IMR-90 (cell line): ENCODE measurements around the gene PALLD. TPM values are rescaled to one million over a fixed set of nuclear protein-coding genes. Genes with fewer than 3 reads are reported as not detected.

Experiments
- ATAC-seq: fragments of 200-7000 bp; cut with Tn5 transposase; 2 replicates; pipeline ENCODE4 v1.9.1; 2020; ENCODE audit warnings: low read depth, mild to moderate bottlenecking, moderate library complexity
- BruUV-seq: library from RNA; stranded (reverse); fragments of 400-500 nt; replicated peaks from 2 replicates; lab custom pipeline; 2021; lab: Mats Ljungman, UMichigan
- CTCF ChIA-PET: fragments of 300-600 bp; formaldehyde crosslinking; extraction: SDS; loops from one replicate; lab custom pipeline; 2021; ENCODE audit warnings: antibody characterized with exemption; lab: Yijun Ruan, JAX
- POLR2A ChIA-PET: fragments of 300-600 bp; sonication (Branson Sonifier 250); formaldehyde crosslinking; loops from one replicate; lab custom pipeline; 2022; ENCODE audit warnings: antibody characterized with exemption; ENCODE audit not compliant: unreplicated experiment; lab: Charles Lee
- DNase-seq: peaks from one replicate; pipeline ENCODE4 v3.0.0; 2013
- H2AFZ ChIP-seq: replicated peaks from 2 replicates; pipeline ENCODE3; 2013; ENCODE audit warnings: low read length, mild to moderate bottlenecking; ENCODE audit not compliant: poor library complexity
- H2AK5ac ChIP-seq: 2 replicates; pipeline ENCODE4 v1.6.1; 2013; ENCODE audit warnings: low read depth, low read length, inconsistent platforms
- H2AK9ac ChIP-seq: replicated peaks from 2 replicates; pipeline ENCODE3; 2013; ENCODE audit warnings: mild to moderate bottlenecking, low read depth, low read length, moderate library complexity; ENCODE audit not compliant: poor library complexity
- H2BK120ac ChIP-seq: 2 replicates; pipeline ENCODE4 v1.6.1; 2013; ENCODE audit warnings: low read depth, low read length, inconsistent platforms
- H2BK15ac ChIP-seq: 3 replicates; pipeline ENCODE4 v1.6.1; 2013; ENCODE audit warnings: low read depth, low read length, inconsistent platforms
- H2BK20ac ChIP-seq: 2 replicates; pipeline ENCODE4 v1.6.1; 2013; ENCODE audit warnings: low read depth, mild to moderate bottlenecking, inconsistent platforms, low read length, moderate library complexity
- H2BK5ac ChIP-seq: 2 replicates; pipeline ENCODE4 v1.6.1; 2013; ENCODE audit warnings: mild to moderate bottlenecking, low read depth, low read length, inconsistent platforms; ENCODE audit not compliant: poor library complexity, severe bottlenecking
- H3K14ac ChIP-seq: replicated peaks from 2 replicates; pipeline ENCODE4 v1.6.1; 2013; ENCODE audit warnings: low read depth, low read length, inconsistent platforms
- H3K18ac ChIP-seq: 2 replicates; pipeline ENCODE4 v1.6.1; 2013; ENCODE audit warnings: low read depth, low read length, control low read depth
- H3K23ac ChIP-seq: 2 replicates; pipeline ENCODE4 v1.6.1; 2013; ENCODE audit warnings: low read depth, low read length, inconsistent platforms
- H3K27ac ChIP-seq: 2 replicates; pipeline ENCODE4 v1.5.1; 2013; ENCODE audit warnings: mild to moderate bottlenecking, control low read depth, low read length; ENCODE audit not compliant: insufficient read depth
- H3K27me3 ChIP-seq: 2 replicates; pipeline ENCODE4 v1.6.1; 2013; ENCODE audit warnings: low read length; ENCODE audit not compliant: control insufficient read depth, insufficient read depth
- H3K36me3 ChIP-seq: 2 replicates; pipeline ENCODE4 v1.6.1; 2013; ENCODE audit warnings: low read length, mixed read lengths; ENCODE audit not compliant: control insufficient read depth, insufficient read depth
- H3K4ac ChIP-seq: 2 replicates; pipeline ENCODE4 v1.6.1; 2013; ENCODE audit warnings: low read depth, low read length, inconsistent platforms
- H3K4me1 ChIP-seq: 2 replicates; pipeline ENCODE4 v1.6.1; 2013; ENCODE audit warnings: low read length, mixed read lengths; ENCODE audit not compliant: control insufficient read depth, insufficient read depth
- H3K4me2 ChIP-seq: 2 replicates; pipeline ENCODE4 v1.6.1; 2013; ENCODE audit warnings: low read depth, mild to moderate bottlenecking, control low read depth, low read length, moderate library complexity
- H3K4me3 ChIP-seq: 2 replicates; pipeline ENCODE4 v1.5.1; 2013; ENCODE audit warnings: low read depth, mild to moderate bottlenecking, control low read depth, low read length, moderate library complexity; ENCODE audit not compliant: insufficient read depth
- H3K56ac ChIP-seq: 2 replicates; pipeline ENCODE4 v1.6.1; 2013; ENCODE audit warnings: low read length, inconsistent platforms; ENCODE audit not compliant: insufficient read depth; ENCODE audit errors: extremely low read depth
- H3K79me1 ChIP-seq, 2 experiments: 2 replicates each; pipeline ENCODE4 v1.6.1; 2013; ENCODE audit warnings: low read length in 2 of 2, inconsistent platforms in 1 of 2, low read depth in 1 of 2
- H3K9ac ChIP-seq: 2 replicates; pipeline ENCODE4 v1.6.1; 2013; ENCODE audit warnings: low read depth, low read length, control low read depth
- H3K9me1 ChIP-seq: 2 replicates; pipeline ENCODE4 v1.6.1; 2013; ENCODE audit warnings: low read length, inconsistent platforms; ENCODE audit not compliant: insufficient read depth
- H3K9me3 ChIP-seq: 2 replicates; pipeline ENCODE4 v1.6.1; 2013; ENCODE audit warnings: low read length; ENCODE audit not compliant: control insufficient read depth, insufficient read depth
- H4K20me1 ChIP-seq: 2 replicates; pipeline ENCODE4 v1.6.1; 2013; ENCODE audit warnings: low read length, inconsistent platforms; ENCODE audit not compliant: insufficient read depth
- H4K5ac ChIP-seq: 2 replicates; pipeline ENCODE4 v1.6.1; 2013; ENCODE audit warnings: mild to moderate bottlenecking, low read depth, low read length, control low read depth
- H4K8ac ChIP-seq, 2 experiments: 2 replicates each; pipeline ENCODE4 v1.6.1; 2013; ENCODE audit warnings: low read depth in 2 of 2, low read length in 2 of 2, control low read depth in 1 of 2, inconsistent platforms in 1 of 2
- H4K91ac ChIP-seq: 2 replicates; pipeline ENCODE4 v1.6.1; 2013; ENCODE audit warnings: low read depth, low read length, inconsistent platforms; ENCODE audit not compliant: insufficient read depth
- BHLHE40 ChIP-seq: fragments of 150-350 bp; IDR thresholded peaks from 2 replicates; pipeline ENCODE4 v1.6.1; 2016; ENCODE audit warnings: mild to moderate bottlenecking, low read depth, low read length
- CEBPB ChIP-seq: IDR thresholded peaks from 2 replicates; pipeline ENCODE4 v1.6.1; 2012; ENCODE audit warnings: low read depth, low read length, improper control_type of control experiment
- RFX5 ChIP-seq: IDR thresholded peaks from 2 replicates; pipeline ENCODE4 v1.8.0; 2012; ENCODE audit warnings: low read depth, mild to moderate bottlenecking, low read length, moderate library complexity
- WGBS, 2 experiments: methylation state at CpG; one replicate each; pipeline versions ENCODE4 v1.1.5 to v1.1.7; 2013; ENCODE audit warnings: missing lambda C conversion rate in 2 of 2; ENCODE audit not compliant: insufficient read length in 1 of 2; ENCODE audit errors: extremely low coverage in 2 of 2; 5-methylcytosine and 5-hydroxymethylcytosine counted together
- dilution Hi-C: fragments of 300-500 bp; cut with HindIII; formaldehyde crosslinking; loops from one replicate; pipeline ENCODE4 v1.14.3; 2018; ENCODE audit warnings: low sequenced_read_pairs; ENCODE audit not compliant: unreplicated experiment
- in situ Hi-C: fragments of 300-500 bp; cut with MboI; formaldehyde crosslinking; loops from 3 replicates; pipeline ENCODE4 v1.14.3; 2019; ENCODE audit warnings: low sequenced_read_pairs, inconsistent platforms, mixed read lengths
- intact Hi-C: fragments of 100-400 bp; cut with micrococcal nuclease; formaldehyde crosslinking; loops from 2 replicates; pipeline ENCODE4 v1.10.0; 2022
- polyA plus RNA-seq, 3 experiments: library from polyadenylated mRNA; depleted of rRNA; stranded (reverse); fragments of >200 nt; gene quantifications; 2 replicates each; pipeline ENCODE4 v1.2.3, GENCODE V29; 2012; ENCODE audit warnings: low replicate concordance in 1 of 3
- total RNA-seq: library from RNA; depleted of rRNA; stranded (reverse); fragments of >200 nt; gene quantifications from 2 replicates; pipeline ENCODE4 v1.2.3, GENCODE V29; 2012
- TF ChIP-seq, protein P1 (sequence below): fragments of 150-350 bp; IDR thresholded peaks from 2 replicates; pipeline ENCODE4 v1.6.1; 2017; ENCODE audit warnings: mild to moderate bottlenecking, antibody characterized with exemption, low read length, low read depth

The PALLD gene
- total and polyA plus RNA-seq, 2 of the 4 experiments (the other 2 are of a cell fraction), result 91.0 to 91.9 TPM

DNA sequence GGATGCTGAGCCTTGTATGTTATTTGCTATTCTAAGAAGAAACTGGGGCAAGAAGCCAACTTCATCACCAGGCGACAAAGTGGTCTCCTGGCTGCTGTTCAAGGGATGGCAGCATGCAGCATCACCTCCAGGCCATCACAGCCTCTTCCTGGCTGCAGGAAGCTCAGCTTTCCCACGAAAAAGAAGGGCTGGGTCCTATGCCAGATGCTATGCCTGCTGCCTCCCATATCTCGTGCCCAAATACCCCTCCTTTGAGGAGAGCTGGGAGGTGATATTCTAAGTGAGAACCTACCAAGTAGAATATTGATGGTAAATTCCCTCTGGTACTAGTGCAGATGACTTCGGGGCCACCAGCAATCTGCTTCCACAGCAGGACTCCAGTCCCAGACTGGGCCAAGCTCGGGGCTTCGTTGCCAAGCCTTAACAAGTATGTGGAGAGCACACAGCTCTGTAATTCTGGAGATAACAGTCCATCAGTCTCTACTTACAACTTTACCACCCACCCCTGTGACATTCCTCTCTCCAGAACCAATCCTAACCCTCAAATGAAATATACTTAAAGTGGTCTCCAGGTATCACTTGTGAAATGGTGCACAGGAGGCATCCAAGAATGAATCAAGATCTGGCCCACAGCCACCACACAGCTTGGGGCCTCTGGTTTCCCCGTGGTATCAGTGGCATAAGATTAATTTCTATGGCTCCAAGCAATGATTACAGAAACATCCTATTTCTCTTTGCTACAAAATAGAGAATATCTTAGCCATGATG, 149.3 kb downstream of the PALLD start:
- in situ Hi-C loops, result no loop called here
- no peak overlapping the region for H3K27ac ChIP-seq
- H3K4me2 ChIP-seq, result no peak overlapping the region
- no peak for ATAC-seq
- H2BK5ac ChIP-seq, result no peak overlapping the region
- ChIA-PET POLR2A (no interaction called here), CTCF (interaction anchor here (0.8 kb wide), 1 partner anchor 9 kb away, joined by 3 read pairs; no protein-coding TSS in a partner anchor)
- no peak overlapping the region for H2AK5ac ChIP-seq
- H2AFZ ChIP-seq, result no peak overlapping the region
- no peak overlapping the region for H3K9ac ChIP-seq
- dilution Hi-C loops, result no loop called here
- no peak overlapping the region for H2AK9ac ChIP-seq
- H3K4ac ChIP-seq, result no peak overlapping the region
- DNase-seq, result no peak
- H2BK20ac ChIP-seq, result no peak overlapping the region
- no peak overlapping the region for H2BK120ac ChIP-seq
- no peaks in the 10 kb centered on the region for H3K36me3 ChIP-seq
- TF ChIP-seq CEBPB (no peak), RFX5 (no peak), BHLHE40 (no peak)
- TF ChIP-seq, protein P1, sequence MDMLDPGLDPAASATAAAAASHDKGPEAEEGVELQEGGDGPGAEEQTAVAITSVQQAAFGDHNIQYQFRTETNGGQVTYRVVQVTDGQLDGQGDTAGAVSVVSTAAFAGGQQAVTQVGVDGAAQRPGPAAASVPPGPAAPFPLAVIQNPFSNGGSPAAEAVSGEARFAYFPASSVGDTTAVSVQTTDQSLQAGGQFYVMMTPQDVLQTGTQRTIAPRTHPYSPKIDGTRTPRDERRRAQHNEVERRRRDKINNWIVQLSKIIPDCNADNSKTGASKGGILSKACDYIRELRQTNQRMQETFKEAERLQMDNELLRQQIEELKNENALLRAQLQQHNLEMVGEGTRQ, result no peak
- no peaks in the 10 kb centered on the region; a peak in 1 of 4 replicates for H3K79me1 ChIP-seq
- H3K27me3 ChIP-seq, result no peaks in the 10 kb centered on the region
- H4K5ac ChIP-seq, result no peak overlapping the region
- no peaks in the 10 kb centered on the region for H3K9me3 ChIP-seq
- H4K91ac ChIP-seq, result no peak overlapping the region
- no TSS peak for BruUV-seq
- H3K18ac ChIP-seq, result no peak overlapping the region
- no peaks in the 10 kb centered on the region for H4K20me1 ChIP-seq
- no peak overlapping the region for H3K56ac ChIP-seq
- no peak overlapping the region for H3K23ac ChIP-seq
- H3K14ac ChIP-seq, result no peak overlapping the region
- 0 out of 2 replicates have a peak, but pooled peaks cover 2% of the 10 kb centered on the region for H3K4me1 ChIP-seq
- no peak overlapping the region for H2BK15ac ChIP-seq
- WGBS, 2 experiments, result 100% methylated on average over 1 of the region's 7 CpGs; no CpG with 5 or more reads in 1 of the 2 experiments
- peaks cover 4% of the 10 kb centered on the region; the same call in 1 of the 2 replicates for H3K9me1 ChIP-seq
- no peak overlapping the region for H4K8ac ChIP-seq
- no peak overlapping the region for H3K4me3 ChIP-seq
- intact Hi-C loops, result no loop called here
